HCT116 (cell line): ENCODE results near the gene INPP5K. TPM values are rescaled to one million over a fixed set of nuclear protein-coding genes. Genes with fewer than 3 reads are reported as not detected.

ENCODE experiments used
- ATAC-seq: fragments of 200-7000 bp; cut with Tn5 transposase; 2 replicates; pipeline ENCODE4 v1.9.1; 2020; ENCODE audit warnings: mild to moderate bottlenecking, moderate library complexity
- BruUV-seq: library from RNA; stranded (reverse); fragments of 400-500 nt; replicated peaks from 2 replicates; lab custom pipeline; 2021; lab: Mats Ljungman, UMichigan
- CTCF ChIA-PET: fragments of 300-600 bp; sonication (Branson Sonifier 250); formaldehyde crosslinking; loops from one replicate; lab custom pipeline; 2021; ENCODE audit warnings: antibody characterized with exemption; lab: Charles Lee
- POLR2A ChIA-PET: fragments of 300-600, 350-600 bp; sonication (Branson Sonifier 250); formaldehyde crosslinking; loops from one replicate; lab custom pipeline; 2021; ENCODE audit warnings: antibody characterized with exemption; lab: Charles Lee
- RAD21 ChIA-PET, 2 experiments: fragments of 300-600 bp; sonication (Branson Sonifier 250); formaldehyde crosslinking; loops; one replicate each; lab custom pipeline; 2023; ENCODE audit warnings: low total read pairs in 2 of 2; ENCODE audit not compliant: uncharacterized antibody in 2 of 2, unreplicated experiment in 2 of 2, low non-redundant PET in 1 of 2; lab: Charles Lee
- DNase-seq: peaks from one replicate; pipeline ENCODE4 v3.0.0-alpha.2; 2010; ENCODE audit warnings: low read depth, low spot score
- H2AFZ ChIP-seq: fragments of 200-600 bp; shearing (Covaris generic), sonication (generic); 2 replicates; pipeline ENCODE4 v1.6.1; 2017; ENCODE audit warnings: low read depth, mixed run types, mixed read lengths, antibody characterized with exemption, low read length; ENCODE audit not compliant: poor library complexity, severe bottlenecking
- H3K27ac ChIP-seq: 2 replicates; pipeline ENCODE4 v1.5.1; 2012; ENCODE audit warnings: low read depth, low read length
- H3K27me3 ChIP-seq: fragments of 200-600 bp; sonication (generic); 2 replicates; pipeline ENCODE4 v1.6.1; 2016; ENCODE audit warnings: mixed run types, low read length, mixed read lengths; ENCODE audit not compliant: insufficient read depth
- H3K36me3 ChIP-seq, 2 experiments: fragments of 200-500 bp in 1 of 2; fragments of 200-600 bp in 1 of 2; sonication (Bioruptor generic) in 1 of 2; sonication (generic) in 1 of 2; 2 replicates each; pipeline versions ENCODE4 v1.5.1 to v1.6.1; 2014 to 2016; ENCODE audit warnings: low read length in 2 of 2, inconsistent platforms in 1 of 2, mixed read lengths in 1 of 2, mixed run types in 1 of 2; ENCODE audit not compliant: insufficient read depth in 2 of 2, control insufficient read depth in 1 of 2
- H3K4me1 ChIP-seq, 2 experiments: fragments of 200-600 bp in 1 of 2; sonication (generic) in 1 of 2; 2 replicates each; pipeline versions ENCODE4 v1.5.1 to v1.6.1; 2012 to 2017; ENCODE audit warnings: low read length in 2 of 2, inconsistent platforms in 1 of 2, mild to moderate bottlenecking in 1 of 2, mixed read lengths in 1 of 2, mixed run types in 1 of 2, moderate library complexity in 1 of 2; ENCODE audit not compliant: insufficient read depth in 2 of 2, control insufficient read depth in 1 of 2
- H3K4me2 ChIP-seq: fragments of 200-600 bp; sonication (generic); 2 replicates; pipeline ENCODE4 v1.6.1; 2017; ENCODE audit warnings: mixed run types, low read length, mixed read lengths
- H3K4me3 ChIP-seq, 2 experiments: fragments of 200-600 bp in 1 of 2; sonication (generic) in 1 of 2; replicated peaks in 1 of 2; 2 replicates each; pipeline ENCODE4 v1.5.1; 2011 to 2016; ENCODE audit warnings: low read length in 2 of 2, control low read depth in 1 of 2, low read depth in 1 of 2, mild to moderate bottlenecking in 1 of 2, mixed read lengths in 1 of 2, mixed run types in 1 of 2
- H3K79me2 ChIP-seq: fragments of 200-600 bp; sonication (generic); 2 replicates; pipeline ENCODE4 v1.6.1; 2017; ENCODE audit warnings: mild to moderate bottlenecking, mixed run types, low read length, moderate library complexity, mixed read lengths; ENCODE audit not compliant: insufficient read depth
- H3K9ac ChIP-seq: fragments of 200-600 bp; sonication (generic); 2 replicates; pipeline ENCODE4 v1.6.1; 2016; ENCODE audit warnings: low read length, mixed read lengths
- H3K9me2 ChIP-seq: fragments of 200-600 bp; sonication (generic), shearing (Covaris generic); 2 replicates; pipeline ENCODE4 v1.6.1; 2017; ENCODE audit warnings: mixed run types, mild to moderate bottlenecking, moderate library complexity; ENCODE audit not compliant: insufficient read depth
- H3K9me3 ChIP-seq, 2 experiments: fragments of 200-500 bp in 1 of 2; fragments of 200-600 bp in 1 of 2; sonication (Bioruptor generic) in 1 of 2; sonication (generic) in 1 of 2; 2 replicates each; pipeline ENCODE4 v1.6.1; 2014 to 2017; ENCODE audit warnings: low read length in 2 of 2, mixed read lengths in 2 of 2, inconsistent platforms in 1 of 2, low read depth in 1 of 2, mild to moderate bottlenecking in 1 of 2, mixed run types in 1 of 2, moderate library complexity in 1 of 2; ENCODE audit not compliant: control insufficient read depth in 1 of 2, insufficient read depth in 1 of 2
- H4K20me1 ChIP-seq: fragments of 200-600 bp; sonication (generic), shearing (Covaris generic); 2 replicates; pipeline ENCODE4 v1.6.1; 2017; ENCODE audit warnings: mixed run types, mild to moderate bottlenecking, moderate library complexity; ENCODE audit not compliant: insufficient read depth
- CBX3 ChIP-seq: IDR thresholded peaks from 2 replicates; pipeline ENCODE4 v1.6.1; 2012; ENCODE audit warnings: low read depth
- CEBPB ChIP-seq: IDR thresholded peaks from 2 replicates; pipeline ENCODE4 v1.6.1; 2012; ENCODE audit warnings: low read depth
- ELF1 ChIP-seq: IDR thresholded peaks from 2 replicates; pipeline ENCODE4 v1.6.1; 2012; ENCODE audit warnings: low read depth, borderline replicate concordance
- EZH2 ChIP-seq: fragments of 200-600 bp; sonication (generic); IDR thresholded peaks from 2 replicates; pipeline ENCODE4 v1.6.1; 2017; ENCODE audit warnings: antibody characterized with exemption, mixed run types
- EZH2phosphoT487 ChIP-seq: fragments of 200-600 bp; IDR thresholded peaks from 2 replicates; pipeline ENCODE4 v1.6.1; 2018; ENCODE audit warnings: antibody characterized with exemption, borderline replicate concordance
- FOSL1 ChIP-seq: IDR thresholded peaks from 2 replicates; pipeline ENCODE4 v1.6.1; 2012; ENCODE audit warnings: low read depth
- JUND ChIP-seq: IDR thresholded peaks from 2 replicates; pipeline ENCODE4 v1.6.1; 2012
- MAX ChIP-seq: IDR thresholded peaks from 2 replicates; pipeline ENCODE4 v1.6.1; 2012
- POLR2AphosphoS5 ChIP-seq: IDR thresholded peaks from 2 replicates; pipeline ENCODE4 v1.6.1; 2011; ENCODE audit warnings: mild to moderate bottlenecking, low read depth, low read length, moderate library complexity
- RAD21 ChIP-seq: IDR thresholded peaks from 2 replicates; pipeline ENCODE4 v1.6.1; 2012; ENCODE audit warnings: low read depth, mild to moderate bottlenecking
- REST ChIP-seq: IDR thresholded peaks from 2 replicates; pipeline ENCODE4 v1.6.1; 2012; ENCODE audit warnings: low read depth
- SIN3A ChIP-seq: IDR thresholded peaks from 2 replicates; pipeline ENCODE4 v1.6.1; 2012; ENCODE audit warnings: low read depth
- SP1 ChIP-seq: IDR thresholded peaks from 2 replicates; pipeline ENCODE4 v1.6.1; 2012; ENCODE audit warnings: low read depth
- TCF7L2 ChIP-seq: IDR thresholded peaks from 2 replicates; pipeline ENCODE4 v1.7.0; 2011; ENCODE audit warnings: borderline replicate concordance, inconsistent platforms; ENCODE audit not compliant: insufficient read depth, insufficient read length; ENCODE audit errors: extremely low read depth
- ZFX ChIP-seq: fragments of 450-650 bp; IDR thresholded peaks from 2 replicates; pipeline ENCODE4 v1.6.1; 2017
- ZNF274 ChIP-seq: fragments of 200-500 bp; sonication (Bioruptor generic); IDR thresholded peaks from 2 replicates; pipeline ENCODE4 v1.6.1; 2014; ENCODE audit warnings: mild to moderate bottlenecking, low read depth, low read length, inconsistent platforms
- intact Hi-C: fragments of 100-400 bp; cut with micrococcal nuclease; formaldehyde crosslinking; loops from 2 replicates; pipeline ENCODE4 v1.10.0; 2022
- total RNA-seq: library from RNA; stranded (reverse); gene quantifications from one replicate; pipeline ENCODE4 v1.2.1, GENCODE V29; 2021; ENCODE audit not compliant: unreplicated experiment

INPP5K gene
- total RNA-seq, 1 experiment from 2014 or later, result 25.6 TPM

DNA sequence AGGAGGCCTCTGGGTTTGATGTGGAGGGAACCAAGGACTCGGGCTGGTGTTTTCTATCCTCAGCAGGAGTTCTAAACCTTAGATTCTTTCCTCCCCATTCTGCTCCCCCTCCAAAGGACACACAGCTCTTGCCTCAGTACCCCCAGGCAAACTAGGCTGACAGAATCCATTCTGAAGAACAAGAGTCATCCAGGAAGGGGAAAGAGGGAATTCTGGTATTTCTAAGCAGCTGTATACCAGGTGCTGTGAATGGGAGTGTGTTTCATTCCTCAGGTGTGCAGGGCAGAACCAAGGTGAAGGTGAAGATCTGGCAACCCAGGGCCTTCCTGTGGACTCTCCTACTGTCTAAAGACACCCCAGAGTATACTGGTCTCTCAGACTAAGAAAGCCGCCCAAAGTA lies 4.1 kb downstream of the INPP5K start:
- H3K4me2 ChIP-seq, result no peak overlapping the region
- intact Hi-C loops, result no loop called here
- DNase-seq (no peak), ATAC-seq (no peak)
- H3K27me3 ChIP-seq, result no peaks in the 10 kb centered on the region
- no TSS peak for BruUV-seq
- H3K4me3 ChIP-seq, result no peak overlapping the region
- ChIA-PET POLR2A (no interaction called here), RAD21 (no interaction called here), CTCF (no interaction called here)
- no peaks in the 10 kb centered on the region for H3K9me2 ChIP-seq
- TF ChIP-seq SIN3A (no peak), FOSL1 (no peak), ZNF274 (no peak), REST (no peak), ZFX (no peak)
- peaks cover 17% of the 10 kb centered on the region for H3K79me2 ChIP-seq
- H3K4me1 ChIP-seq, result peaks cover 5 to 24% of the 10 kb centered on the region in 2 experiments
- no peak overlapping the region for H2AFZ ChIP-seq
- no peaks in the 10 kb centered on the region; a peak in 2 of 4 replicates for H3K36me3 ChIP-seq
- H4K20me1 ChIP-seq, result no peaks in the 10 kb centered on the region
- H3K9ac ChIP-seq, result no peak overlapping the region
- H3K27ac ChIP-seq, result no peak overlapping the region
- no peaks in the 10 kb centered on the region for H3K9me3 ChIP-seq

DNA sequence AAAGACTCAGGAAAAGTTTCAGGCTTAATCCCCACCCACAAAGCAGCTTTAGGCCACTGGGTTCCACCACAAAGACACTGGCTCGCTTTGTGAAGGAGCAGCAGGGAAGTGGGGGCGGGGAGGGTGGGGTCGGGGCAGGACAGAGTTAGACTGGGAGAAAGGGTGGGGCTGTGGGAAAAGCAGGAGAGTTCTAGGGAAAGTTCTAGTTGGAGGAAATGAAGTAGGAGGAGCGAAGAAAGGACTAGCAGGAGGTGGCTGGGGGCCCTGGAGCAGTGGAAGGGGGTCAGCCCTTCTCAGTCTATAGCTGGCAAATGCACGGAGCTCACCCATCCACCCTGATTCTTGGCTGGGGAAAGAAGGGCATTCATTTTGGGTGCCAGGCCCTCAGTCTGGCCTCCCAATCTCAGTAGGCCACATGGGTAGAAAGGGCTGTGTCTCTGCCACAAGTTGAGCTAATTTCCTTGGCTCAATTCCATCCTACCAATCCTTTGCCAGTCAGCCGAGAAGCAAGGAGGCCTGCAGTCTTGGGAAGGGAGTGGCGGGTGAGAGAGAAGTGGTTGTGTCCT lies 4.6 kb downstream of the INPP5K start:
- Histone ChIP-seq H3K4me1 (peaks cover 5 to 24% of the 10 kb centered on the region in 2 experiments), H2AFZ (no peak overlapping the region), H3K79me2 (peaks cover 13% of the 10 kb centered on the region; the same call in 1 of the 2 replicates), H3K9me3 (no peaks in the 10 kb centered on the region), H3K4me3 (no peak overlapping the region), H3K27ac (no peak overlapping the region), H3K4me2 (no peak overlapping the region), H3K36me3 (no peaks in the 10 kb centered on the region; a peak in 2 of 4 replicates), H3K27me3 (no peaks in the 10 kb centered on the region), H4K20me1 (no peaks in the 10 kb centered on the region), H3K9me2 (no peaks in the 10 kb centered on the region), H3K9ac (no peak overlapping the region)
- ATAC-seq (no peak), DNase-seq (no peak)
- intact Hi-C loops, result no loop called here
- BruUV-seq, result no TSS peak
- POLR2A ChIA-PET, result no interaction called here
- CTCF ChIA-PET, result no interaction called here
- RAD21 ChIA-PET, result no interaction called here
- no peak for TF ChIP-seq ZNF274
- no peak for TF ChIP-seq ELF1
- no peak for TF ChIP-seq EZH2
- no peak for TF ChIP-seq POLR2AphosphoS5
- TF ChIP-seq TCF7L2, result no peak
- no peak for TF ChIP-seq MAX
- TF ChIP-seq SIN3A, result no peak
- TF ChIP-seq JUND, result no peak
- TF ChIP-seq CEBPB, result no peak
- TF ChIP-seq RAD21, result no peak
- TF ChIP-seq SP1, result no peak
- TF ChIP-seq CBX3, result no peak
- TF ChIP-seq EZH2phosphoT487, result no peak
